Fibroblast of mammary gland (primary cell): ENCODE results near the gene PPP6R1.

ENCODE experiments used
- DNase-seq: peaks from one replicate; pipeline ENCODE4 v3.0.0-alpha.2; 2010; ENCODE audit warnings: low read depth
- H3K4me3 ChIP-seq: 2 replicates; pipeline ENCODE4 v1.5.1; 2011; ENCODE audit warnings: low read depth, mild to moderate bottlenecking, low read length, moderate library complexity; ENCODE audit not compliant: control insufficient read depth
- CTCF ChIP-seq: conservative IDR thresholded peaks from 2 replicates; pipeline ENCODE4 v1.5.1; 2011; ENCODE audit warnings: low read depth, low read length, inconsistent platforms; ENCODE audit not compliant: control insufficient read depth, insufficient read depth

The PPP6R1 gene

GRCh38 chr19:55232286-55232602 lies 26.6 kb downstream of the PPP6R1 start:
- no peak for TF ChIP-seq CTCF

GRCh38 chr19:55231391-55232285 lies 27.2 kb downstream of the PPP6R1 start:
- no peak overlapping the region for H3K4me3 ChIP-seq
- DNase-seq, result no peak
- TF ChIP-seq CTCF, result no peak

More at GRCh38 chr19:55232286-55232602, 26.6 kb downstream of the PPP6R1 start:
- no peak for DNase-seq
- no peak overlapping the region for H3K4me3 ChIP-seq

GRCh38 chr19:55230780-55231179 lies 28.0 kb downstream of the PPP6R1 start:
- no peak overlapping the region for H3K4me3 ChIP-seq
- DNase-seq, result no peak
- TF ChIP-seq CTCF, result no peak

- no peak overlapping the region for H3K4me3 ChIP-seq
- DNase-seq, result no peak
- no peak for TF ChIP-seq CTCF
These were observed 28.5 kb downstream of the PPP6R1 start for GRCh38 chr19:55230329-55230728.

- no peak for TF ChIP-seq CTCF
- no peak for DNase-seq
- H3K4me3 ChIP-seq, result no peak overlapping the region
These were observed 29.0 kb downstream of the PPP6R1 start for GRCh38 chr19:55229789-55230182.

- no peak for DNase-seq
- H3K4me3 ChIP-seq, result no peak overlapping the region
- no peak for TF ChIP-seq CTCF
These were observed 29.6 kb downstream of the PPP6R1 start for GRCh38 chr19:55229145-55229788.
